GM18907 (cell line): ENCODE results near the gene FBXO9.

ENCODE experiments used
- ATAC-seq: cut with Tn5 transposase; IDR thresholded peaks from one replicate; pipeline ENCODE4 v1.9.1; 2021; ENCODE audit warnings: mild to moderate bottlenecking, moderate library complexity; ENCODE audit not compliant: unreplicated experiment

The FBXO9 gene

GRCh38 chr6:53065266-53066076 is at the start of gene FBXO9:
Gene FBXO9, plus strand, starts transcription at chr6:53065404. Its CDS starts 386 bp downstream, at chr6:53065790.
- peak; percentile 59 for ATAC-seq

GRCh38 chr6:53015486-53015885 is 49.7 kb upstream of the FBXO9 start:
- ATAC-seq: no peak

GRCh38 chr6:53018446-53018845 is 46.8 kb upstream of the FBXO9 start:
- ATAC-seq: no peak

GRCh38 chr6:53020005-53020744 is 45.0 kb upstream of the FBXO9 start:
- ATAC-seq: no peak

GRCh38 chr6:53023323-53023722 is 41.9 kb upstream of the FBXO9 start:
- ATAC-seq: no peak

GRCh38 chr6:53026526-53026925 is 38.7 kb upstream of the FBXO9 start:
- ATAC-seq: no peak

GRCh38 chr6:53027131-53027718 is 38.0 kb upstream of the FBXO9 start:
- no peak for ATAC-seq

- ATAC-seq: no peak
Measured at GRCh38 chr6:53028467-53028866, 36.7 kb upstream of the FBXO9 start.

GRCh38 chr6:53029257-53029656 is 35.9 kb upstream of the FBXO9 start:
- no peak for ATAC-seq

GRCh38 chr6:53029761-53030160 is 35.4 kb upstream of the FBXO9 start:
- no peak for ATAC-seq

GRCh38 chr6:53031281-53031680 is 33.9 kb upstream of the FBXO9 start:
- ATAC-seq: no peak

- ATAC-seq: no peak
Measured at GRCh38 chr6:53032849-53033248, 32.4 kb upstream of the FBXO9 start.

GRCh38 chr6:53033764-53034163 is 31.4 kb upstream of the FBXO9 start:
- ATAC-seq: no peak

GRCh38 chr6:53035549-53036213 is 29.5 kb upstream of the FBXO9 start:
- no peak for ATAC-seq

GRCh38 chr6:53038141-53038540 is 27.1 kb upstream of the FBXO9 start:
- ATAC-seq: no peak

GRCh38 chr6:53038596-53038995 is 26.6 kb upstream of the FBXO9 start:
- no peak for ATAC-seq

GRCh38 chr6:53041356-53041755 is 23.8 kb upstream of the FBXO9 start:
- ATAC-seq: no peak

- ATAC-seq: no peak
Measured at GRCh38 chr6:53042112-53042511, 23.1 kb upstream of the FBXO9 start.

- ATAC-seq: no peak
Measured at GRCh38 chr6:53043581-53043980, 21.6 kb upstream of the FBXO9 start.

- no peak for ATAC-seq
Measured at GRCh38 chr6:53044071-53044470, 21.1 kb upstream of the FBXO9 start.

GRCh38 chr6:53044572-53044971 is 20.6 kb upstream of the FBXO9 start:
- ATAC-seq: no peak
